SK-N-SH (cell line): ENCODE data around the gene STEAP1. TPM values are rescaled to one million over a fixed set of nuclear protein-coding genes. Genes with fewer than 3 reads are reported as not detected.

Experiments
- CTCF ChIA-PET: fragments of 300-600, 350-600 bp; formaldehyde crosslinking; extraction: SDS; loops from one replicate; lab custom pipeline; 2021; lab: Yijun Ruan, JAX
- POLR2A ChIA-PET: fragments of 350-600 bp; sonication (Branson Sonifier 250); formaldehyde crosslinking; extraction: SDS; loops from one replicate; lab custom pipeline; 2020; ENCODE audit warnings: antibody characterized with exemption, inconsistent platforms; lab: Yijun Ruan, JAX
- DNase-seq: peaks from one replicate; pipeline ENCODE4 v3.0.0; 2012
- H2AFZ ChIP-seq: fragments of 200-600 bp; sonication (generic); 2 replicates; pipeline ENCODE4 v1.8.1; 2016; ENCODE audit warnings: antibody characterized with exemption, mild to moderate bottlenecking, low read depth
- H3F3A ChIP-seq: fragments of 200-600 bp; sonication (generic); replicated peaks from 2 replicates; pipeline ENCODE3; 2016; ENCODE audit warnings: antibody characterized with exemption, mild to moderate bottlenecking; ENCODE audit not compliant: insufficient read depth
- H3K27ac ChIP-seq, 2 experiments: fragments of 200-500 bp in 1 of 2; fragments of 200-600 bp in 1 of 2; sonication (Bioruptor generic) in 1 of 2; sonication (generic), shearing (Covaris generic) in 1 of 2; 2 replicates each; pipeline versions ENCODE4 v1.5.1 to v1.6.1; 2014 to 2016; ENCODE audit warnings: low read depth in 2 of 2, inconsistent platforms in 1 of 2, low read length in 1 of 2, mild to moderate bottlenecking in 1 of 2, mixed read lengths in 1 of 2
- H3K27me3 ChIP-seq: fragments of 200-600 bp; sonication (generic), shearing (Covaris generic); 2 replicates; pipeline ENCODE4 v1.6.1; 2016; ENCODE audit warnings: mixed run types; ENCODE audit not compliant: insufficient read depth
- H3K36me3 ChIP-seq, 2 experiments: fragments of 200-500 bp in 1 of 2; fragments of 200-600 bp in 1 of 2; sonication (Bioruptor generic) in 1 of 2; sonication (generic) in 1 of 2; replicated peaks in 1 of 2; 2 replicates each; pipeline versions ENCODE3 to v1.5.1; 2014 to 2016; ENCODE audit warnings: low read length in 1 of 2, mild to moderate bottlenecking in 1 of 2; ENCODE audit not compliant: insufficient read depth in 2 of 2, control insufficient read depth in 1 of 2
- H3K4me1 ChIP-seq, 2 experiments: fragments of 200-500 bp in 1 of 2; fragments of 200-600 bp in 1 of 2; sonication (Bioruptor generic) in 1 of 2; sonication (generic), shearing (Covaris generic) in 1 of 2; 2 replicates each; pipeline versions ENCODE4 v1.5.1 to v1.6.1; 2014 to 2016; ENCODE audit warnings: low read depth in 1 of 2, low read length in 1 of 2, mixed run types in 1 of 2; ENCODE audit not compliant: insufficient read depth in 2 of 2, control insufficient read depth in 1 of 2
- H3K4me2 ChIP-seq: fragments of 200-600 bp; sonication (generic), shearing (Covaris generic); 2 replicates; pipeline ENCODE4 v1.6.1; 2017; ENCODE audit warnings: mixed run types
- H3K4me3 ChIP-seq, 2 experiments: fragments of 200-500 bp in 1 of 2; fragments of 200-600 bp in 1 of 2; sonication (Bioruptor generic) in 1 of 2; sonication (generic), shearing (Covaris generic) in 1 of 2; 2 replicates each; pipeline versions ENCODE4 v1.5.1 to v1.8.1; 2014 to 2016; ENCODE audit warnings: low read depth in 2 of 2, inconsistent platforms in 1 of 2, low read length in 1 of 2, mild to moderate bottlenecking in 1 of 2, mixed read lengths in 1 of 2, moderate library complexity in 1 of 2
- H3K79me2 ChIP-seq: fragments of 200-600 bp; sonication (generic); 2 replicates; pipeline ENCODE4 v1.8.1; 2017; ENCODE audit warnings: mild to moderate bottlenecking; ENCODE audit not compliant: insufficient read depth
- H3K9ac ChIP-seq: fragments of 200-600 bp; sonication (generic); 2 replicates; pipeline ENCODE4 v1.6.1; 2017; ENCODE audit warnings: mixed run types
- H3K9me2 ChIP-seq: fragments of 200-600 bp; sonication (generic); 2 replicates; pipeline ENCODE4 v1.6.1; 2017; ENCODE audit warnings: mixed run types
- H3K9me3 ChIP-seq: fragments of 200-600 bp; sonication (generic); 2 replicates; pipeline ENCODE4 v1.6.1; 2017; ENCODE audit warnings: mixed run types, mild to moderate bottlenecking, moderate library complexity
- H4K20me1 ChIP-seq: fragments of 200-600 bp; sonication (generic); 2 replicates; pipeline ENCODE4 v1.6.1; 2017; ENCODE audit warnings: mild to moderate bottlenecking, mixed run types; ENCODE audit not compliant: insufficient read depth
- CHD2 ChIP-seq: fragments of 150-350 bp; IDR thresholded peaks from 2 replicates; pipeline ENCODE4 v1.6.1; 2018; ENCODE audit warnings: low read length; ENCODE audit not compliant: partially characterized antibody
- ELF1 ChIP-seq: IDR thresholded peaks from 2 replicates; pipeline ENCODE4 v1.4.0; 2012
- EP300 ChIP-seq, 2 experiments: IDR thresholded peaks; 2 replicates each; pipeline versions ENCODE4 v1.4.0 to v1.6.1; 2012; ENCODE audit warnings: borderline replicate concordance in 1 of 2, low read depth in 1 of 2, low read length in 1 of 2
- EZH2phosphoT487 ChIP-seq: fragments of 200-600 bp; sonication (generic); IDR thresholded peaks from 2 replicates; pipeline ENCODE4 v1.6.1; 2017; ENCODE audit warnings: low read depth, mixed run types, mild to moderate bottlenecking, antibody characterized with exemption, moderate library complexity, borderline replicate concordance
- FOXM1 ChIP-seq: IDR thresholded peaks from 2 replicates; pipeline ENCODE4 v1.4.0; 2012; ENCODE audit warnings: low read depth, mild to moderate bottlenecking
- JUND ChIP-seq: IDR thresholded peaks from 2 replicates; pipeline ENCODE4 v1.4.0; 2012
- MEF2A ChIP-seq: IDR thresholded peaks from 2 replicates; pipeline ENCODE4 v1.4.0; 2012; ENCODE audit warnings: low read depth, borderline replicate concordance
- MXI1 ChIP-seq: IDR thresholded peaks from 2 replicates; pipeline ENCODE4 v1.6.1; 2012; ENCODE audit warnings: mild to moderate bottlenecking, low read depth, low read length, improper control_type of control experiment
- POLR2AphosphoS5 ChIP-seq: IDR thresholded peaks from 2 replicates; pipeline ENCODE4 v1.6.1; 2012; ENCODE audit warnings: low read depth, low read length
- RCOR1 ChIP-seq: fragments of 150-350 bp; IDR thresholded peaks from 2 replicates; pipeline ENCODE4 v1.6.1; 2017; ENCODE audit warnings: antibody characterized with exemption, low read length
- TCF12 ChIP-seq: IDR thresholded peaks from 2 replicates; pipeline ENCODE4 v1.4.0; 2012
- TEAD4 ChIP-seq: IDR thresholded peaks from 2 replicates; pipeline ENCODE4 v1.4.0; 2012; ENCODE audit warnings: mild to moderate bottlenecking, borderline replicate concordance; ENCODE audit not compliant: insufficient read depth
- WGBS: methylation state at CpG from one replicate; pipeline ENCODE4 v1.1.6; 2017; ENCODE audit warnings: low lambda C conversion rate; 5-methylcytosine and 5-hydroxymethylcytosine counted together
- polyA plus RNA-seq, 3 experiments: library from polyadenylated mRNA; depleted of rRNA; stranded (reverse); fragments of >200 nt; gene quantifications; 2 replicates each; pipeline ENCODE4 v1.2.3, GENCODE V29; 2012
- TF ChIP-seq, protein P1 (sequence below): IDR thresholded peaks from 2 replicates; pipeline ENCODE4; 2012
- TF ChIP-seq, protein P2 (sequence below): fragments of 150-350 bp; IDR thresholded peaks from 2 replicates; pipeline ENCODE4 v1.6.1; 2016; ENCODE audit warnings: mild to moderate bottlenecking, low read depth, low read length
- TF ChIP-seq, protein P3 (sequence below): fragments of 200-600 bp; sonication (generic); IDR thresholded peaks from 2 replicates; pipeline ENCODE4 v1.6.1; 2017; ENCODE audit warnings: antibody characterized with exemption, mild to moderate bottlenecking, moderate library complexity
- TF ChIP-seq, protein P4 (sequence below): IDR thresholded peaks from 2 replicates; pipeline ENCODE4 v1.4.0; 2012; ENCODE audit warnings: low read depth, borderline replicate concordance
- TF ChIP-seq, protein P5 (sequence below): IDR thresholded peaks from 2 replicates; pipeline ENCODE4 v1.4.0; 2012; ENCODE audit warnings: low read depth
- TF ChIP-seq, protein P6 (sequence below): IDR thresholded peaks from 2 replicates; pipeline ENCODE4 v1.6.1; 2012; ENCODE audit warnings: mild to moderate bottlenecking, low read depth, low read length, moderate library complexity

The STEAP1 gene
- polyA plus RNA-seq, 1 of the 3 experiments (the other 2 are of a cell fraction) = 17.0 TPM

DNA sequence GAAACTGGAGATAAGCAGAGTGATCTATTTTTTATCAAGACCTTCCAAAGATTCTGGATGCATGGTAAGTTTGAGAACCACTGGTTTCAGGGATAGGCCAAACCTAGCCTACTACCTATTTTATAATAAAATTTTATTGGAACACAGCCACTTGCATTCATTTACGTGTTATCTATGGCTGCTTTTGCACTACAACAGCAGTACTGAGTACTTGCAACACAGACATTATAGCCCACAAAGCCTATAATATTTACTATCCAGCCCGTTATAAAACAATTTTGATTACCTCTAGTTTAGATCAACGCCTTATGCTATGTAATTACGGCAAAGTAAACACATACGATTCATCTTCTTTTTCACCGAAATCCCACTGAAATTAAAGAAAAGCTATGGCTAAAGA lies 18.4 kb downstream of the STEAP1 start:
- CTCF ChIA-PET = interaction anchor here (1.0 to 1.5 kb wide), 2 partner anchors 14 to 255 kb away, joined by 3 to 4 read pairs; no protein-coding TSS in a partner anchor
- Histone ChIP-seq H3K4me2 (no peak overlapping the region), H3K27me3 (no peaks in the 10 kb centered on the region), H3K9me3 (peaks cover 22% of the 10 kb centered on the region), H2AFZ (no peak overlapping the region), H4K20me1 (no peaks in the 10 kb centered on the region), H3K27ac (no peak overlapping the region), H3K9ac (no peak overlapping the region), H3K79me2 (no peaks in the 10 kb centered on the region), H3K36me3 (peaks cover 0 to 8% of the 10 kb centered on the region in 2 experiments), H3K4me3 (no peak overlapping the region), H3K4me1 (no peaks in the 10 kb centered on the region; a peak in 1 of 4 replicates), H3K9me2 (no peaks in the 10 kb centered on the region), H3F3A (peaks cover 1% of the 10 kb centered on the region)
- DNase-seq = no peak
- POLR2A ChIA-PET = no interaction called here
- no peak for TF ChIP-seq POLR2AphosphoS5
- TF ChIP-seq TCF12 = no peak
- TF ChIP-seq EZH2phosphoT487 = no peak
- TF ChIP-seq CHD2 = no peak
- TF ChIP-seq JUND = no peak
- no peak for TF ChIP-seq RCOR1
- WGBS = 71% methylated on average over 6 of the region's 6 CpGs

DNA sequence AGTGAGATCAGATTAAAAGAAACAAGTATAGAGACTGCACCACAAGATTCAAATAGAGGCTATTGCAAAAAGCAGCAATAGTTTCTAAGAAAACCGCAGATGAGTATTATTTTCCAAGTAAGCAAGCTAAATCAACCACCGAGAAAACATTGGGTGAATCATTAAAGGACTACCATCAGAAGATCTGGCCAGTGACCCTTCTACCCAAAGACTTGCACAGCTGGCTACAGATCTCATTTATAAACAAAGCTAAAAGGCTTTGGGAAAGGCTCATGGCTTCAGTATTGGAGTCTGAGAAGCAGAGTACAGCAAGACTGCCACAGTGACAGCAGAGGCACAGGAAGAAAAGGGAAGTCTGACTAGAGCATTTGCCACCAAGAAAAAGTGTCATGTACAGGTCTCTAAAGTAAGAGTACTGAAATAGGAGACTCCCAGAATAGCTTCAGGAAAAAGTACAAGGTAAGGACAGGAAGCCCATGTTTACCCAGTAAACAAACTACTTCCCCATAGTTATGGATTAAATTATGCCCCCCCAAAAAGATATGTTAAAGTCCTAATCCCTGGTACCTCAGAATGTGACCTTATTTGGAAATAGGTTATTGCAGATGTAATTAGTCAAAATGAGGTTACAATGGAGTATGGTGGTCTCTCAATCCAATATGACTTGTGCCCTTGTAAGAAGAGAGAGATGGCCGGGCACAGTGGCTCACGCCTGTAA lies 19.0 kb downstream of the STEAP1 start:
- no peak overlapping the region for H3K4me2 ChIP-seq
- POLR2A ChIA-PET = no interaction called here
- no peak overlapping the region for H3K27ac ChIP-seq
- TF ChIP-seq, protein P1, sequence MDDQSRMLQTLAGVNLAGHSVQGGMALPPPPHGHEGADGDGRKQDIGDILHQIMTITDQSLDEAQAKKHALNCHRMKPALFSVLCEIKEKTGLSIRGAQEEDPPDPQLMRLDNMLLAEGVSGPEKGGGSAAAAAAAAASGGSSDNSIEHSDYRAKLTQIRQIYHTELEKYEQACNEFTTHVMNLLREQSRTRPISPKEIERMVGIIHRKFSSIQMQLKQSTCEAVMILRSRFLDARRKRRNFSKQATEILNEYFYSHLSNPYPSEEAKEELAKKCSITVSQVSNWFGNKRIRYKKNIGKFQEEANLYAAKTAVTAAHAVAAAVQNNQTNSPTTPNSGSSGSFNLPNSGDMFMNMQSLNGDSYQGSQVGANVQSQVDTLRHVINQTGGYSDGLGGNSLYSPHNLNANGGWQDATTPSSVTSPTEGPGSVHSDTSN = no peak
- TF ChIP-seq, protein P2, sequence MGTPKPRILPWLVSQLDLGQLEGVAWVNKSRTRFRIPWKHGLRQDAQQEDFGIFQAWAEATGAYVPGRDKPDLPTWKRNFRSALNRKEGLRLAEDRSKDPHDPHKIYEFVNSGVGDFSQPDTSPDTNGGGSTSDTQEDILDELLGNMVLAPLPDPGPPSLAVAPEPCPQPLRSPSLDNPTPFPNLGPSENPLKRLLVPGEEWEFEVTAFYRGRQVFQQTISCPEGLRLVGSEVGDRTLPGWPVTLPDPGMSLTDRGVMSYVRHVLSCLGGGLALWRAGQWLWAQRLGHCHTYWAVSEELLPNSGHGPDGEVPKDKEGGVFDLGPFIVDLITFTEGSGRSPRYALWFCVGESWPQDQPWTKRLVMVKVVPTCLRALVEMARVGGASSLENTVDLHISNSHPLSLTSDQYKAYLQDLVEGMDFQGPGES = no peak
- TF ChIP-seq, protein P3, sequence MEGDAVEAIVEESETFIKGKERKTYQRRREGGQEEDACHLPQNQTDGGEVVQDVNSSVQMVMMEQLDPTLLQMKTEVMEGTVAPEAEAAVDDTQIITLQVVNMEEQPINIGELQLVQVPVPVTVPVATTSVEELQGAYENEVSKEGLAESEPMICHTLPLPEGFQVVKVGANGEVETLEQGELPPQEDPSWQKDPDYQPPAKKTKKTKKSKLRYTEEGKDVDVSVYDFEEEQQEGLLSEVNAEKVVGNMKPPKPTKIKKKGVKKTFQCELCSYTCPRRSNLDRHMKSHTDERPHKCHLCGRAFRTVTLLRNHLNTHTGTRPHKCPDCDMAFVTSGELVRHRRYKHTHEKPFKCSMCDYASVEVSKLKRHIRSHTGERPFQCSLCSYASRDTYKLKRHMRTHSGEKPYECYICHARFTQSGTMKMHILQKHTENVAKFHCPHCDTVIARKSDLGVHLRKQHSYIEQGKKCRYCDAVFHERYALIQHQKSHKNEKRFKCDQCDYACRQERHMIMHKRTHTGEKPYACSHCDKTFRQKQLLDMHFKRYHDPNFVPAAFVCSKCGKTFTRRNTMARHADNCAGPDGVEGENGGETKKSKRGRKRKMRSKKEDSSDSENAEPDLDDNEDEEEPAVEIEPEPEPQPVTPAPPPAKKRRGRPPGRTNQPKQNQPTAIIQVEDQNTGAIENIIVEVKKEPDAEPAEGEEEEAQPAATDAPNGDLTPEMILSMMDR = no peak
- TF ChIP-seq MEF2A = no peak
- no peak for TF ChIP-seq MXI1
- no peak for TF ChIP-seq JUND
- TF ChIP-seq, protein P4, sequence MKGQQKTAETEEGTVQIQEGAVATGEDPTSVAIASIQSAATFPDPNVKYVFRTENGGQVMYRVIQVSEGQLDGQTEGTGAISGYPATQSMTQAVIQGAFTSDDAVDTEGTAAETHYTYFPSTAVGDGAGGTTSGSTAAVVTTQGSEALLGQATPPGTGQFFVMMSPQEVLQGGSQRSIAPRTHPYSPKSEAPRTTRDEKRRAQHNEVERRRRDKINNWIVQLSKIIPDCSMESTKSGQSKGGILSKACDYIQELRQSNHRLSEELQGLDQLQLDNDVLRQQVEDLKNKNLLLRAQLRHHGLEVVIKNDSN = no peak
- TF ChIP-seq, protein P5, sequence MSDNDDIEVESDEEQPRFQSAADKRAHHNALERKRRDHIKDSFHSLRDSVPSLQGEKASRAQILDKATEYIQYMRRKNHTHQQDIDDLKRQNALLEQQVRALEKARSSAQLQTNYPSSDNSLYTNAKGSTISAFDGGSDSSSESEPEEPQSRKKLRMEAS = no peak
- no peak for TF ChIP-seq RCOR1
- no peak for TF ChIP-seq EZH2phosphoT487
- TF ChIP-seq EP300 (IDR thresholded peaks at IDR 0.05; ENCODE audit: borderline replicate concordance in 1 of 2, low read depth in 1 of 2, low read length in 1 of 2) = no peak
- no peak for TF ChIP-seq TEAD4
- no peak for TF ChIP-seq FOXM1
- TF ChIP-seq, protein P6, sequence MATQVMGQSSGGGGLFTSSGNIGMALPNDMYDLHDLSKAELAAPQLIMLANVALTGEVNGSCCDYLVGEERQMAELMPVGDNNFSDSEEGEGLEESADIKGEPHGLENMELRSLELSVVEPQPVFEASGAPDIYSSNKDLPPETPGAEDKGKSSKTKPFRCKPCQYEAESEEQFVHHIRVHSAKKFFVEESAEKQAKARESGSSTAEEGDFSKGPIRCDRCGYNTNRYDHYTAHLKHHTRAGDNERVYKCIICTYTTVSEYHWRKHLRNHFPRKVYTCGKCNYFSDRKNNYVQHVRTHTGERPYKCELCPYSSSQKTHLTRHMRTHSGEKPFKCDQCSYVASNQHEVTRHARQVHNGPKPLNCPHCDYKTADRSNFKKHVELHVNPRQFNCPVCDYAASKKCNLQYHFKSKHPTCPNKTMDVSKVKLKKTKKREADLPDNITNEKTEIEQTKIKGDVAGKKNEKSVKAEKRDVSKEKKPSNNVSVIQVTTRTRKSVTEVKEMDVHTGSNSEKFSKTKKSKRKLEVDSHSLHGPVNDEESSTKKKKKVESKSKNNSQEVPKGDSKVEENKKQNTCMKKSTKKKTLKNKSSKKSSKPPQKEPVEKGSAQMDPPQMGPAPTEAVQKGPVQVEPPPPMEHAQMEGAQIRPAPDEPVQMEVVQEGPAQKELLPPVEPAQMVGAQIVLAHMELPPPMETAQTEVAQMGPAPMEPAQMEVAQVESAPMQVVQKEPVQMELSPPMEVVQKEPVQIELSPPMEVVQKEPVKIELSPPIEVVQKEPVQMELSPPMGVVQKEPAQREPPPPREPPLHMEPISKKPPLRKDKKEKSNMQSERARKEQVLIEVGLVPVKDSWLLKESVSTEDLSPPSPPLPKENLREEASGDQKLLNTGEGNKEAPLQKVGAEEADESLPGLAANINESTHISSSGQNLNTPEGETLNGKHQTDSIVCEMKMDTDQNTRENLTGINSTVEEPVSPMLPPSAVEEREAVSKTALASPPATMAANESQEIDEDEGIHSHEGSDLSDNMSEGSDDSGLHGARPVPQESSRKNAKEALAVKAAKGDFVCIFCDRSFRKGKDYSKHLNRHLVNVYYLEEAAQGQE = no peak
- no peak for TF ChIP-seq ELF1

More for the DNA sequence above, 19.0 kb downstream of the STEAP1 start:
- H3K4me1 ChIP-seq = no peaks in the 10 kb centered on the region; a peak in 1 of 4 replicates
- DNase-seq = no peak
- peaks cover 22% of the 10 kb centered on the region for H3K9me3 ChIP-seq
- 59% methylated on average over 4 of the region's 4 CpGs for WGBS
- CTCF ChIA-PET = interaction anchor here (0.6 to 1.5 kb wide), 3 partner anchors 13 to 254 kb away, joined by 3 to 4 read pairs (median 3); no protein-coding TSS in a partner anchor
- no peaks in the 10 kb centered on the region for H4K20me1 ChIP-seq
- H3K4me3 ChIP-seq = no peak overlapping the region
- no peaks in the 10 kb centered on the region for H3K79me2 ChIP-seq
- H3K36me3 ChIP-seq = peaks cover 0 to 8% of the 10 kb centered on the region in 2 experiments
- H3F3A ChIP-seq = peaks cover 8% of the 10 kb centered on the region
- H2AFZ ChIP-seq = no peak overlapping the region
- H3K27me3 ChIP-seq = no peaks in the 10 kb centered on the region
- H3K9me2 ChIP-seq = no peaks in the 10 kb centered on the region
- H3K9ac ChIP-seq = no peak overlapping the region
